GM19463 (cell line): ENCODE data around the gene PTH2.
"Not testable (repeated sequence)": the region's sequence is repeated elsewhere in the genome, so short reads cannot be mapped to it uniquely, and the experiment has no call there.

ENCODE experiments used
- ATAC-seq: cut with Tn5 transposase; IDR thresholded peaks from one replicate; pipeline ENCODE4 v1.9.1; 2021; ENCODE audit warnings: mild to moderate bottlenecking, moderate library complexity; ENCODE audit not compliant: unreplicated experiment

The PTH2 gene, protein sequence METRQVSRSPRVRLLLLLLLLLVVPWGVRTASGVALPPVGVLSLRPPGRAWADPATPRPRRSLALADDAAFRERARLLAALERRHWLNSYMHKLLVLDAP

DNA sequence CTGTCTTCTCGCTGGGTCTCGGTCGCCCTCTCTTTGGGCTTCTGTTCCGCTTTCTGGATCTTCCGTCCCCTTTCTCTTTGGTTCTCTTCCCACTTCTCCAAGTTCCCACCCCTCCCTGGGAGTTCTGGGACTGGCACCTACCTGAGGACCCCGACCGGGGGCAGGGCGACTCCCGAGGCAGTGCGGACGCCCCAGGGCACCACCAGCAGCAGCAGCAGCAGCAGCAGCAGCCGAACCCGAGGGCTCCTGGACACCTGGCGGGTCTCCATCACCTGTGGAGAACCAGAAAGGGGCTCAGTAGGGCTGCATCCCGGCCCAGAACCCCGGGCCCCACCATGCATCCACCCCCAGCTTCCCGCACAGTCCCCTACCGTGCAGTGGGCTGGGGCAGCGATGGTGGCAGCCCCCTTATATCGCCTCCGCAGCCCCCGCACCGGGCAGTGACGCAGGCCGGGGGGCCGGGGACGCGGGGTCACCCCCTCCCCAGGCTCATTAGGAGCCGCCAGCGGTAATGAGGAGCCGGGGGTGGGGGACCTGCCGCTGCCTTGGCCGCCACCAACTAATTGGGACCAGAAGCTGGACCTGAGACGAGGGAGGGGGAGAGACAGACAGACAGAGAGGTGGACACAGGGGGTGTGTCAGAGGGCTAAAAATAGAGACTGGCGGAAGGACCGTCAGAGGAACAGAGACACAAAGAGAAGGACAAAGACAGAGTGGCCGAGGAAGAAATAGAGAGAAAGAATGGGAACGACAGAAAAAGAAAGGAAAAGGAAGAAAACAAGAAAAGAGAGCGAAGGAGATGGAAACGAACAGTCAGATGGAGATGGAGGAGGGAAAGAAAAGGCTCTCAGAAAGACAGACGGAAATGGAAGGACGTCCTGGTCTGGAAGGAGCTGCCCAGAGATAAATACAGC lies at the start of gene PTH2:
Gene PTH2 (minus strand): TSS at position 371 of the 914 bp plus-strand sequence. CDS start 102 bp downstream, at position 269.
- ATAC-seq, result no peak

GRCh38 chr19:49472936-49473335 lies 49.7 kb upstream of the PTH2 start:
- ATAC-seq, result no peak

DNA sequence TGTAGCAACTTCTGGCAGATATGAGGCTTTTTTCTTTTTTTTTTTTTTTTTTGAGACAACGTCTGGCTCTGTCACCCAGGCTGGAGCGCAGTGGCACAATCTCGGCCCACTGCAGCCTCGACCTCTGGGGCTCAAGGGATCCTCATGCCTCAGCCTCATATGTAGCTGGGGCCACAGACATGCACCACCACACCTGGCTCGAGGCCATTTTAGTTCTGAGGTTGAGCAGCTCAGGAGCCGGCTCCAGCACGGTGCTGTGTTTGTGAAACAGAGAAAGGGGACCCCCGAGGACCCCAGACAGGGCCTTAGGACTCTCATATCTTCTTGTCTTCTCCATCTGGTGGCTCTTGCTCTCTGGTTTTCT lies 47.4 kb upstream of the PTH2 start:
- ATAC-seq, result no peak

GRCh38 chr19:49469828-49470614 lies 46.8 kb upstream of the PTH2 start:
- ATAC-seq, result peak; percentile 31

DNA sequence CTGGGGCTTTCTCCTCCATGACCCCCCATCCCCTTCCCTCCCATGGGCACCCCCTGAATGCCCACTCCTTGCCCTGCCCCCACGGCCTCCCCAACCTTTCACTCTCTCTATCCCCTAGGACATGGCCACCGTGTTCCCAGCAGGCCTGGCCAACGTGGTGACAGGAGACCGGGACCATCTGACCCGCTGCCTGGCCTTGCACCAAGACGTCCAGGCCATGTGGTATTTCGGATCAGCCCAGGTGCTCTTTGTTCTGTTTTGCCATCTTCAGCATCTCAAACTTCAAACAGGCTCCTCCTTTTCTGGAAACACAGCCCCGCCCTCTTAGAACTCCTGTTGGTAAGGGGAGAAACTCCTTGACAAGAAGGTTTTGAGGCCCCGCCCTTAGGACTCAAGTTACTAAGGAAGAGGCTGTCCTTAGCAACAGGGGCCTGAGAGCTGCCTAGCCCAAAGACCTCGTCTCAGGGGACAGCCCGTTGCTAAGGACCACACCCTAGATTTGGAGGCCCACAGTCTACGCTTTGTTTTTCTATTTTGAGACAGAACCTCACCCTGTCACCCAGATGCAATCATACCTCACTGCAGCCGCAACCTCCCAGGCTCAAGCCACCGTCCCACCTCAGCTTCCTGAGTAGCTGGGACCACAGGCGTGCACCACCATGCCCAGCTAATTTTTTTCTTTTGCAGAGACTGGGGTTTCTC lies 45.7 kb upstream of the PTH2 start:
- no peak for ATAC-seq

GRCh38 chr19:49468199-49468598 lies 45.0 kb upstream of the PTH2 start:
- no peak for ATAC-seq

DNA sequence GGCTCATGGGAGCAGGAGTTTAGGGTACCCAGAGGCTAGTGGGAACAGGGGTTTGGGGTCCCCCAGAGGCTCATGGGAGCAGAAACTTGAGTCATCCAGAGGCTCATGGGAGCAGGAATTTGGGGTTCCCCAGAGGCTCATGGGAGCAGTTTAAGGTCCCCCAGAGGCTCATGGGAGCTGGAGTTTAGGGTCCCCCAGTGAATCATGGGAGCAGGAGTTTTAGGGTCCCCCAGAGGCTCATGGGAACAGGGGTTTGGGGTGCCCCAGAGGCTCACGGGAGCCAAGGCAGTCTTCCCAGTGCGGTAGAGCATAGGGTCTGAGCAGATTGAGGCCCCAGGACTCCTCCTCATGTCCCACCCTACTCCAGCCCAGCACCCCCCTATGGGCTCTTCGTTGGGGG lies 42.1 kb upstream of the PTH2 start:
- ATAC-seq, result no peak

- ATAC-seq, result no peak
These were observed 40.9 kb upstream of the PTH2 start for GRCh38 chr19:49463960-49464740.

DNA sequence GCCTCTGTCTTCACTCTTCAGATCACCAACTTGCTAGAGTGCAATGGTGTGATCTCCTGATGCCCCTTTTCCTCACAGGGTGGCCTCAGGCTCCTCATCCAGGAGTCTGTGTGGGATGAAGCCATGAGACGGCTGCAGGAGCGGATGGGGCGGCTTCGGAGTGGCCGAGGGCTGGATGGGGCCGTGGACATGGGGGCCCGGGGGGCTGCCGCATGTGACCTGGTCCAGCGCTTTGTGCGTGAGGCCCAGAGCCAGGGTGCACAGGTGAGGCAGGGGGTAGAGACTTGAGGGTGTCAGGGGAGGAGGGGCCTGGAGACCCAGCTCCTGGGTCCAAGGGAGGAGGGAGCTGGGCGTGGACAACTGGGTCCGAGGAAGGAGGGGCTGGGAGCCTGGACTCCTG lies 39.3 kb upstream of the PTH2 start:
- no peak for ATAC-seq

GRCh38 chr19:49461656-49462055 lies 38.4 kb upstream of the PTH2 start:
- no peak for ATAC-seq

DNA sequence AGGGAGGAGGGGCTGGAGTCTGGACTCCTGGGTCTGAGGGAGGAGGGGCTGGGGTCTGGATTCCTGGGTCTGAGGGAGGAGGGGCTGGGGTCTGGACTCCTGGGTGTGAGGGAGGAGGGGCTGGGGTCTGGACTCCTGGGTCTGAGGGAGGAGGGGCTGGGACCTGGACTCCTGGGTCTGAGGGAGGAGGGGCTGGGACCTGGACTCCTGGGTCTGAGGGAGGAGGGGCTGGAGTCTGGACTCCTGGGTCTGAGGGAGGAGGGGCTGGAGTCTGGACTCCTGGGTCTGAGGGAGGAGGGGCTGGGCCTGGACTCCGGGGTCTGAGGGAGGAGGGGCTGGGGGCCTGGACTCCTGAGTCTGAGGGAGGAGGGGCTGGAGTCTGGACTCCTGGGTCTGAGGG lies 37.9 kb upstream of the PTH2 start:
- not testable (repeated sequence) for ATAC-seq

- ATAC-seq, result no peak
These were observed 36.1 kb upstream of the PTH2 start for GRCh38 chr19:49459388-49459787.

- ATAC-seq, result no peak
These were observed 35.3 kb upstream of the PTH2 start for GRCh38 chr19:49458567-49458903.

DNA sequence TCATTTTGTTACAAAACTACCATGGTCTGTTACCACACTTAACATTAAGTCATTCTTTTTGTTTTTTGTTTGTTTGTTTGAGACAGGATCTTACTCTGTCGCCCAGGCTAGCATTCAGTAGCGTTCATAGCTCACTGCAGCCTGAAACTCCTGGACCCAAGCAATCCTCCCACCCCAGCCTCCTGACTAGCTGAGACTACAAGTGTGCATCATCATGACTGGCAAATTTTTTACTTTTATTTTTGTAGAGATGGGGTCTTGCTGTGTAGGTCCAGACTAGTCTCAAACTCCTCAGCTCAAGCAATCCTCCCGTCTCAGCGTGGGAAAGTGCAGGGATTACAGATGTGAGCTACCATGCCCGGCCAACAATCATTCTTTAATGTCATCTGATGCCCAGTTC lies 33.1 kb upstream of the PTH2 start:
- no peak for ATAC-seq

DNA sequence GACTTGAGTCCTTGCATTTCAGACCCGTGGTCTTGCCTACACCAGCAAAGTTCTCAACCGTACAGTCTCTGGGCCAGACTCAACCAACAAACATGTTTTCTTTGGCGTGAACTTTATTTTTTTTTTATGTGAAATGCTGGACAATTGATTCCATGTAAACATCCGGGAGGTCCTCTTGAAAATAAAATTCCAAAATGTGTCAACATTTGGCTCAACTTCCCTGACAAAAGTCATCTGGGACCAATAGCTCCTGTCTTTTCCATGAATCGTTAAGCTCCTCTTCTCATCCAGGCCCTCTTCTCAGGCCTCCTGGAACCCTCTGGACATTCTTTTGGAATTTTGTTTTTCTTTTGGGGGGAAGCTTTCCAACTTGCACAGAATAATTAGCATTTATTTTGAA lies 32.5 kb upstream of the PTH2 start:
- no peak for ATAC-seq

- ATAC-seq, result no peak
These were observed 30.6 kb upstream of the PTH2 start for GRCh38 chr19:49453757-49454240.

DNA sequence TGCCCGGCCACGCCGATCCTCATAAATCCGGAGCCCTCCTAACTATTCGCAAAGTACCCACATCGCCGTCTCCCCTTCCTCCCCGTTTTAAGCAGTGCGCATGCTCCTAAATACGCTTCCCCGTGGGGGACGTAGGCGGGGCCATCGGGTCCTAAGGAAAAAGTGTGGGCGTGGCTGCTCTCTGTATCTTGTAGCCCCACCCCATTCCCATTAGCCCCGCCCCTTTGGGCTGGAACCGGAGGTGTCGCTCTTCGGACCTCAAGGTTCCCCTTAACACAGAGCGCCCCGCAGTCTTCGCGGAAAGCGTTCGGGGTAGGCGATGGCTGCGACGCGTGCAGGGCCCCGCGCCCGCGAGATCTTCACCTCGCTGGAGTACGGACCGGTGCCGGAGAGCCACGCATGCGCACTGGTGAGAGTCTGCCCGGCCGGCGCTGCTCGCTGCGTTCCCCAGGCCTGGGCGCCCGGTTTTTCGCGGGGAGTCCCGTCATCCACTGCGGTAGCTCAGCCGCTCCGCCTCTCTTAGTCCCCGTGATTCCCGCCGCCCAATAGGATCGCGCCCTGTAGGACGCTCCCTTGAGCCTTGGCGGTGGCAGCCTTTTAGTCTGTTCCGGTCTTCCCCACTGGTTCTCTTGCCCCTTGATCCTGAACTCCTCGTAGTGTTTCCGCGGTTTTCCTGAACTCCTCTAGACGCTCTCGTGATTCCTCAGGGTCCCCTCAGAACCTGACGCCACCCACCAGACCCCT lies 29.9 kb upstream of the PTH2 start, which contains the start of gene ALDH16A1:
Gene ALDH16A1 (plus strand): TSS at position 213 of the 744 bp plus-strand sequence. CDS start 107 bp downstream, at position 320.
- peak; percentile 86 for ATAC-seq

DNA sequence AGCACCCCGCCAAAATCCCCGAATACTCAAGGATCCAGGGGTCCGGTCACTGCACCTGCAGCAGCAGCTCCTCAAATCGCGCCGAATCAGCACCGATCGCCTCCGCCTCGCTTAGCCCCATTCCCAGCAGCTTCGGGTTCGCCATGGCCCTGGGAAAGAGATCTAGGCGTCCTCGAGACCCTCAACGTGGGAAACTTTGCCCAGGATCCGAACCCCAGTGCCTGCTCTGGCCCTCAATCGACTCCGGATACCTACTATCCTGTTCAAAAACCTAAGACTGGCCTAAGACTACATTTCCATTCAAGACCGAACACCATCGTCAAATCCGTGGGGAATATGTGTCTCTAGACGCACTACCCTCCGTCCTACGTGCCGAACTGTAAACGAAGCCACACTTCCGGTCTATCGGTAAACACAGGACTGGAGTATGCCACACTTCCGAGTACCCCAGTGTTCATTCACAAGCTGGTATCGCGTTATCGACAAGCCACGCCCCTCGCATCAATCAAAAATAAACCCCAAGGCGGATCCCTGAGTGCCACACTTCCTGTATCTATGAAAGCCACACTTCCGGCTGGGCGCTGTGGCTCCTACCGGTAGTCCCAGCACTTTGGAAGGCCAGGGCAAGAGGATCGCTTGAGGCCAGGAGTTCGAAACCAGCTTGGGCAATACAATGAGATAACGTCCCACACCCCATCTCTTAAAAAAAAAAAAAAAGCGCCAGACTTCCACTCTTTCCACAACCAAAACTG lies 28.4 kb upstream of the PTH2 start, which contains the start of gene PIH1D1:
Gene PIH1D1 (minus strand): TSS at position 385 of the 752 bp plus-strand sequence. CDS start 240 bp downstream, at position 145.
- no peak for ATAC-seq

GRCh38 chr19:49450405-49450804 lies 27.2 kb upstream of the PTH2 start:
- ATAC-seq, result no peak
